H1 (cell line): ENCODE measurements around the gene TMEM198.

Experiments used
- EGR1 ChIP-seq: IDR thresholded peaks from 2 replicates; pipeline ENCODE4 v1.6.1; 2011; ENCODE audit warnings: low read depth, low read length, borderline replicate concordance
- NANOG ChIP-seq: IDR thresholded peaks from 2 replicates; pipeline ENCODE4 v1.6.1; 2011; ENCODE audit warnings: low read length, low read depth, mild to moderate bottlenecking, inconsistent platforms; ENCODE audit not compliant: insufficient read depth, poor library complexity, severe bottlenecking
- YY1 ChIP-seq: IDR thresholded peaks from 2 replicates; pipeline ENCODE4 v1.6.1; 2011; ENCODE audit warnings: low read depth, mild to moderate bottlenecking, low read length
- TF ChIP-seq, protein P1 (sequence below), 3 experiments: IDR thresholded peaks; 1 replicate in 2 of 3; 2 replicates in 1 of 3; pipeline versions ENCODE4 v1.5.1 to v1.6.1; 2011; ENCODE audit warnings: low read length in 3 of 3, mild to moderate bottlenecking in 3 of 3, inconsistent platforms in 2 of 3, low read depth in 1 of 3, moderate library complexity in 1 of 3; ENCODE audit not compliant: insufficient read depth in 1 of 3; ENCODE audit errors: control extremely low read depth in 1 of 3

- no peak for TF ChIP-seq YY1
- TF ChIP-seq, protein P1, sequence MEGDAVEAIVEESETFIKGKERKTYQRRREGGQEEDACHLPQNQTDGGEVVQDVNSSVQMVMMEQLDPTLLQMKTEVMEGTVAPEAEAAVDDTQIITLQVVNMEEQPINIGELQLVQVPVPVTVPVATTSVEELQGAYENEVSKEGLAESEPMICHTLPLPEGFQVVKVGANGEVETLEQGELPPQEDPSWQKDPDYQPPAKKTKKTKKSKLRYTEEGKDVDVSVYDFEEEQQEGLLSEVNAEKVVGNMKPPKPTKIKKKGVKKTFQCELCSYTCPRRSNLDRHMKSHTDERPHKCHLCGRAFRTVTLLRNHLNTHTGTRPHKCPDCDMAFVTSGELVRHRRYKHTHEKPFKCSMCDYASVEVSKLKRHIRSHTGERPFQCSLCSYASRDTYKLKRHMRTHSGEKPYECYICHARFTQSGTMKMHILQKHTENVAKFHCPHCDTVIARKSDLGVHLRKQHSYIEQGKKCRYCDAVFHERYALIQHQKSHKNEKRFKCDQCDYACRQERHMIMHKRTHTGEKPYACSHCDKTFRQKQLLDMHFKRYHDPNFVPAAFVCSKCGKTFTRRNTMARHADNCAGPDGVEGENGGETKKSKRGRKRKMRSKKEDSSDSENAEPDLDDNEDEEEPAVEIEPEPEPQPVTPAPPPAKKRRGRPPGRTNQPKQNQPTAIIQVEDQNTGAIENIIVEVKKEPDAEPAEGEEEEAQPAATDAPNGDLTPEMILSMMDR (IDR thresholded peaks at IDR 0.05; ENCODE audit: control extremely low read depth in 1 of 3, insufficient read depth in 1 of 3, low read depth in 1 of 3, low read length in 3 of 3) = no peak
- TF ChIP-seq EGR1 = no peak
- no peak for TF ChIP-seq NANOG
Observed at GRCh38 chr2:219539926-219540678, 3.7 kb upstream of the TMEM198 start.
